ENCODE measurements around the gene TBCEL. TPM values are rescaled to one million over a fixed set of nuclear protein-coding genes. Genes with fewer than 3 reads are reported as not detected.

Gene TBCEL
- total RNA-seq, 4 donors from 2014 or later, result 12.1 to 87.5 (median 35.6) TPM

DNA sequence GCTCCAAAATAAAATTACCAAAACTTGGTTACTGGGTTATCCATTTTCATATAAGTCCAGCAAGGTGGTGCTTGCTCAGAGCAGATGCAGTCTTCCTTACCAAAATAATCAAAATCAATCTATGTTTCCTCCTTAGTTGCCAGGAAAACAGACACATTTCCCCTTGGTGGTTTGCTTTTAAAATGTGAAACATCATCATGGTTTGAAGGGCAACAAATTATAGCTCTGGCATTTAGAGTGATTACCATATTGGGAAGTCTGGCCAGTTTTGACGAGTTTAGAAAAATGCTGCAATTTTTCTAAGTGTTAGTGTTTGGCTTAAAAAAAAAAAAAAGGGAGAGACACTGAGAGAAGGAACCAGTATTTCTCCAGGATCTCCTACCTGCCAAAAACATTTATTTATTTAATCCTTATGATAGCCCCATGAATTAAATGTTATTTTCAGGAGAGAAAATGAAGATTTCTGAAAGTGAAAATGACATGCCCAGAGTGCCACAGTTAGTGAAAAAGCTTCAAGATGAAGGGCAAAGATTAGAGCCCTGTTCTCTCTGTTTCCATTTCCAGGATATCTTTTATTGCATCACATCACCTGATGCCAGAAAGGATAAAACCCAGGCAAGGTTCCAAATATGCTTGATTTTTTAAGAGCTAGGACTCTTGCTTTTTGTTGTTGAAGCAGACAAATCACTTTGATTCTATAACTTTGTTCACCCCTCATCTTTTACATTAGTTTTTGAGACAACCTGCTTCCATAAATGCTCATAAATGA, 29.6 kb upstream of the TBCEL start:
- intact Hi-C loops (cut with DNase I; ENCODE audit: low total_unique reads), result no loop called here
- no peak for DNase-seq
- Histone ChIP-seq H3K9me3 (no peaks in the 10 kb centered on the region), H3K4me3 (no peak overlapping the region), H3K27ac (no peak overlapping the region), H3K27me3 (no peaks in the 10 kb centered on the region), H3K4me1 (no peaks in the 10 kb centered on the region), H3K36me3 (no peaks in the 10 kb centered on the region)
- TF ChIP-seq POLR2A (IDR thresholded peaks at IDR 0.05), result no peak
- TF ChIP-seq, protein P1, sequence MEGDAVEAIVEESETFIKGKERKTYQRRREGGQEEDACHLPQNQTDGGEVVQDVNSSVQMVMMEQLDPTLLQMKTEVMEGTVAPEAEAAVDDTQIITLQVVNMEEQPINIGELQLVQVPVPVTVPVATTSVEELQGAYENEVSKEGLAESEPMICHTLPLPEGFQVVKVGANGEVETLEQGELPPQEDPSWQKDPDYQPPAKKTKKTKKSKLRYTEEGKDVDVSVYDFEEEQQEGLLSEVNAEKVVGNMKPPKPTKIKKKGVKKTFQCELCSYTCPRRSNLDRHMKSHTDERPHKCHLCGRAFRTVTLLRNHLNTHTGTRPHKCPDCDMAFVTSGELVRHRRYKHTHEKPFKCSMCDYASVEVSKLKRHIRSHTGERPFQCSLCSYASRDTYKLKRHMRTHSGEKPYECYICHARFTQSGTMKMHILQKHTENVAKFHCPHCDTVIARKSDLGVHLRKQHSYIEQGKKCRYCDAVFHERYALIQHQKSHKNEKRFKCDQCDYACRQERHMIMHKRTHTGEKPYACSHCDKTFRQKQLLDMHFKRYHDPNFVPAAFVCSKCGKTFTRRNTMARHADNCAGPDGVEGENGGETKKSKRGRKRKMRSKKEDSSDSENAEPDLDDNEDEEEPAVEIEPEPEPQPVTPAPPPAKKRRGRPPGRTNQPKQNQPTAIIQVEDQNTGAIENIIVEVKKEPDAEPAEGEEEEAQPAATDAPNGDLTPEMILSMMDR (IDR thresholded peaks at IDR 0.05), result no peak

DNA sequence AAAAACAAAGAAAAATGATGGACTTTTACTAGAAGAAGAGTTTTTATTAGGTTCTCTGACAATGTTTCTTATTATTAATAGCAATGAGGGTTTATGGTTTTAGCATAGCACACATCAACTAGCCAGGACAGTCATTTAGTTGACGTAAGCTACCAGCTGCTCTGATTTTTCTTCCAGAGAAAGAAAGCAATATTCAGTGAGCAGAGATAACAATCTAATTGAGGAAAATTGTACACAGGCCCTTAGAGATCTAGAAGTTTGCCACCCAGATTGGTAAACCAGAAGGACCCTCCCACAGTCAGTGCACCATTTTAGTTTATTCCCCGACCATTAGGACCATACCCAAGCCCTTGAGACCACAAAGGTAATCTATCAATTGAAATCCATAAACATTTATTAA, 28.7 kb upstream of the TBCEL start:
- intact Hi-C loops (cut with DNase I; ENCODE audit: low total_unique reads), result no loop called here
- no peaks in the 10 kb centered on the region for H3K27me3 ChIP-seq
- TF ChIP-seq, protein P1 (IDR thresholded peaks at IDR 0.05), result no peak
- no peak for TF ChIP-seq POLR2A (IDR thresholded peaks at IDR 0.05)

DNA sequence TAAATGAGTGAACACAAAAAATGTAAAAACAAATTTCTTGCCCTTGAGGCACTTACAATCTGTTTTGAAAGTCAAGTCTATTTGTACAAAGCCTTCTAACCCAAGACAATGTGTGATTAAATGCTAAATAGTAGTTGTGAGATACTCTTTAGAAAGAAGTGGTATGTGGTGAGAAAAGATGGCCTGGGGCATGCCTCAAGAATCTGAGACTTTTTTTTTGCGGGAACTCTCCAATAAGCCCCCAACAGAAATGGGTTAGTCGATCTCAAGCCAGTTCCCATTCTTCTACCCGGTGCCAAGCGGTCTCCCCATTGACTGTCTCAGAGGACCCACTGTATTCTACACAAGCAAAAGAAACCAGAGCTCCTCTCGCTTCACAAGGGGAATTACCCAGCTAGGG, 26.9 kb upstream of the TBCEL start:
- Histone ChIP-seq H3K27me3 (no peaks in the 10 kb centered on the region), H3K9me3 (no peaks in the 10 kb centered on the region), H3K36me3 (no peaks in the 10 kb centered on the region), H3K27ac (no peak overlapping the region), H3K4me3 (no peak overlapping the region), H3K4me1 (no peaks in the 10 kb centered on the region)
- DNase-seq, result no peak
- intact Hi-C loops (cut with DNase I; ENCODE audit: low total_unique reads), result no loop called here
- TF ChIP-seq, protein P1 (IDR thresholded peaks at IDR 0.05), result no peak
- TF ChIP-seq POLR2A (IDR thresholded peaks at IDR 0.05), result no peak

More for the DNA sequence above, 28.7 kb upstream of the TBCEL start:
- DNase-seq, result no peak
- H3K4me1 ChIP-seq, result no peaks in the 10 kb centered on the region
- H3K4me3 ChIP-seq, result no peak overlapping the region
- no peak overlapping the region for H3K27ac ChIP-seq
- H3K36me3 ChIP-seq, result no peaks in the 10 kb centered on the region
- H3K9me3 ChIP-seq, result no peaks in the 10 kb centered on the region

DNA sequence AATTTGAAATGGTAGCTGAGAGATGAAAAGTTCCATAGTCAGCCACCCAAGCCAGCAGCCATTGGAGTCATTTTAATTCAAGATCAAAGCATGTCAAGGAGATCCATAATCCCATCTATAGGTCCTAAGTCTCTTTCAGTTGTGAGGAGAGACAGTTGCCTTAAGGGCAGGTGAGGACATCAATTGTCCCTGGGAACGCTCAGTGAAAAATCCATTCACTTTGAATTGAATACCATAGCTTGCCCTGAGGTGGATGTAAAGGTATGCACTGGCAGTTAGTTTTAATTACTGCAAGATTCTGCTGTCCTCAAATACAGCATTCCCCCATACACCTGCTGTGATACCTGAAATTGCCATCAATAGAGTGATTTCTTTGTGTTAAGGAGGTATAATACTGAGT, 25.3 kb upstream of the TBCEL start:
- Histone ChIP-seq H3K4me3 (no peak overlapping the region), H3K27me3 (no peaks in the 10 kb centered on the region), H3K36me3 (no peaks in the 10 kb centered on the region), H3K27ac (no peak overlapping the region), H3K4me1 (no peaks in the 10 kb centered on the region), H3K9me3 (no peaks in the 10 kb centered on the region)
- TF ChIP-seq POLR2A (IDR thresholded peaks at IDR 0.05), result no peak
- TF ChIP-seq, protein P1 (IDR thresholded peaks at IDR 0.05), result no peak
- no peak for DNase-seq
- intact Hi-C loops (cut with DNase I; ENCODE audit: low total_unique reads), result no loop called here

DNA sequence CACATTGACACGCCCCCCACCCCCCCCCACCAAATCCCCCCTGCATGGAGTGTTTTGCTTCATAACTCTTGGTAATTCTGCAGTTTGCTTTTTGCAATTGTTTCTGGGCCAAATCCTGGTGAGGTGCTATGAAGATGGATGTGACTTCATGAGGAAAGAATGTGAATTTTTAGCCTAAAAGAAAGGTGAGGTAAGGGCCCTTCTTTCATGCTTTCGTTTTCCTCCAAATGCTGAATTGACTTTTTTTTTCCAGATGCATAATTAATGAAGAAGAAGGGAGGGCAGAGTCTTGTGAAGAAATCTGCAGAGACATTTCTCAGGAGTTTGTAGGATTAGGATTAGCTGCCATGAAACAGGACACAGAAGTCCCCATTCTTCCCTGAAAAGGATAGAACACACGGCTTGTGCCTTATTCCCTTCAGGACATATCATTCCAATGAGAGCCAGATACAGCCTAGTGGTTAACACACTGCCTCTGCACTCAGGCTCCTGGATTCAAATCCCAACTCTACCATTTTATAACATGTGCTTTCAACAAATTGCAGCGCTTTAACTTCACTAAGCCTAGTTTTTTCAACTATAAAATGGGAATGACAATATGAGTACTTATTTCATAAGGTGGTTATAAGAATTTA, 19.6 kb upstream of the TBCEL start:
- intact Hi-C loops (cut with DNase I; ENCODE audit: low total_unique reads), result no loop called here
- no peaks in the 10 kb centered on the region for H3K36me3 ChIP-seq
- H3K27me3 ChIP-seq, result no peaks in the 10 kb centered on the region
- DNase-seq, result no peak
- TF ChIP-seq POLR2A (IDR thresholded peaks at IDR 0.05), result no peak
- TF ChIP-seq, protein P1 (IDR thresholded peaks at IDR 0.05), result no peak
- no peak overlapping the region for H3K27ac ChIP-seq
- H3K4me3 ChIP-seq, result no peak overlapping the region
- H3K4me1 ChIP-seq, result no peaks in the 10 kb centered on the region
- no peaks in the 10 kb centered on the region for H3K9me3 ChIP-seq
